Measurements from ENCODE around the gene DACT3.

GRCh38 chr19:46650445-46650844, 10.5 kb downstream of the DACT3 start:
- TF ChIP-seq POLR2A (IDR thresholded peaks at IDR 0.05), result no peak
- no peak for TF ChIP-seq CTCF (IDR thresholded peaks at IDR 0.05 in 4 of 5, conservative IDR thresholded peaks at IDR 0.05 in 1 of 5)

Measured in gastrocnemius medialis (tissue), 4 donors.